GM21381 (cell line): ENCODE data around the gene IL11RA.

ENCODE experiments used
- ATAC-seq: cut with Tn5 transposase; IDR thresholded peaks from one replicate; pipeline ENCODE4 v1.9.1; 2021; ENCODE audit warnings: mild to moderate bottlenecking, moderate library complexity; ENCODE audit not compliant: unreplicated experiment

Gene IL11RA

GRCh38 chr9:34684816-34685215 lies 32.8 kb downstream of the IL11RA start:
- ATAC-seq = no peak

- ATAC-seq = no peak
These were observed 33.6 kb downstream of the IL11RA start for GRCh38 chr9:34685591-34685990.

GRCh38 chr9:34686231-34686630 lies 34.2 kb downstream of the IL11RA start:
- ATAC-seq = no peak

- ATAC-seq = no peak
These were observed 34.7 kb downstream of the IL11RA start for GRCh38 chr9:34686732-34687131.

- no peak for ATAC-seq
These were observed 35.5 kb downstream of the IL11RA start for GRCh38 chr9:34687276-34688030.

- no peak for ATAC-seq
These were observed 36.5 kb downstream of the IL11RA start for GRCh38 chr9:34688329-34689115.

GRCh38 chr9:34689116-34689470 lies 37.1 kb downstream of the IL11RA start:
- no peak for ATAC-seq

GRCh38 chr9:34689512-34689911 lies 37.5 kb downstream of the IL11RA start:
- ATAC-seq = no peak

GRCh38 chr9:34690983-34691935 lies 39.3 kb downstream of the IL11RA start, which contains the start of gene CCL19:
Gene CCL19 (minus strand): TSS chr9:34691276. CDS start chr9:34691139, 137 bp downstream.
- no peak for ATAC-seq

- ATAC-seq = no peak
These were observed 39.9 kb downstream of the IL11RA start for GRCh38 chr9:34691936-34692315.

GRCh38 chr9:34693560-34693959 lies 41.6 kb downstream of the IL11RA start:
- no peak for ATAC-seq

GRCh38 chr9:34694811-34695210 lies 42.8 kb downstream of the IL11RA start:
- no peak for ATAC-seq

GRCh38 chr9:34701023-34701768 lies 49.2 kb downstream of the IL11RA start:
- peak; percentile 71 for ATAC-seq

GRCh38 chr9:34701769-34702736 lies 50.1 kb downstream of the IL11RA start:
- peak; percentile 73 for ATAC-seq

- no peak for ATAC-seq
These were observed 55.1 kb downstream of the IL11RA start for GRCh38 chr9:34707130-34707529.

GRCh38 chr9:34709196-34709978 lies 57.4 kb downstream of the IL11RA start:
- ATAC-seq = no peak

GRCh38 chr9:34710023-34710422 lies 58.0 kb downstream of the IL11RA start, which contains the start of gene CCL21:
Gene CCL21 (minus strand): TSS chr9:34710136. CDS start chr9:34710066, 70 bp downstream.
- no peak for ATAC-seq
